ENCODE measurements around the gene MRAP.

- TF ChIP-seq CTCF (IDR thresholded peaks at IDR 0.05; ENCODE audit: poor library complexity) (no peak), EZH2 (IDR thresholded peaks at IDR 0.05; ENCODE audit: borderline replicate concordance) (no peak), EZH2phosphoT487 (IDR thresholded peaks at IDR 0.05; ENCODE audit: low read depth, severe bottlenecking, unreplicated experiment) (no peak)
Measured at GRCh38 chr21:32353002-32353711, 54.5 kb downstream of the MRAP start.
